Measurements from ENCODE around the gene TM9SF2. TPM values are rescaled to one million over a fixed set of nuclear protein-coding genes. Genes with fewer than 3 reads are reported as not detected.
"Not testable (repeated sequence)": the region's sequence is repeated elsewhere in the genome, so short reads cannot be mapped to it uniquely, and the experiment has no call there.

The TM9SF2 gene
- polyA plus RNA-seq, 3 donors from 2014 or later = 57.5 to 109 (median 83.0) TPM

- Mint-ChIP-seq H3K4me1 (peaks cover 0 to 9% of the 10 kb centered on the region in 2 donors), H3K4me3 (no peak overlapping the region), H3K36me3 (peaks cover 15 to 51% (median 32%) of the 10 kb centered on the region in 3 donors), H3K27me3 (ENCODE audit: low read depth in 3 of 3) (no peaks in the 10 kb centered on the region), H3K9me3 (no peaks in the 10 kb centered on the region), H3K27ac (peak overlapping the region in 1 of 6 donors; percentile 10)
- no peak for DNase-seq
These were observed 57.4 kb downstream of the TM9SF2 start for GRCh38 chr13:99558570-99559180.

- Mint-ChIP-seq H3K4me3 (no peak overlapping the region), H3K36me3 (peaks cover 17 to 48% (median 27%) of the 10 kb centered on the region in 3 donors), H3K4me1 (peaks cover 0 to 9% of the 10 kb centered on the region in 2 donors), H3K9me3 (no peaks in the 10 kb centered on the region), H3K27ac (no peak overlapping the region), H3K27me3 (ENCODE audit: low read depth in 3 of 3) (no peaks in the 10 kb centered on the region)
- DNase-seq = no peak
These were observed 58.3 kb downstream of the TM9SF2 start for GRCh38 chr13:99559560-99559959.

- peaks cover 17 to 30% (median 23%) of the 10 kb centered on the region in 3 donors for H3K36me3 Mint-ChIP-seq
- DNase-seq = no peak
- H3K4me3 Mint-ChIP-seq = no peak overlapping the region
- H3K4me1 Mint-ChIP-seq = peaks cover 8 to 15% of the 10 kb centered on the region in 2 donors
- peaks cover 0 to 4% (median 3%) of the 10 kb centered on the region in 6 donors for H3K9me3 Mint-ChIP-seq
- no peak overlapping the region for H3K27ac Mint-ChIP-seq
- H3K27me3 Mint-ChIP-seq (ENCODE audit: low read depth in 3 of 3) = peaks cover 0 to 2% (median 2%) of the 10 kb centered on the region in 3 donors
These were observed 62.1 kb downstream of the TM9SF2 start for GRCh38 chr13:99563404-99563803.

GRCh38 chr13:99564386-99564785, 63.1 kb downstream of the TM9SF2 start:
- Mint-ChIP-seq H3K4me3 (no peak overlapping the region), H3K36me3 (peaks cover 13 to 30% (median 23%) of the 10 kb centered on the region in 3 donors), H3K4me1 (peaks cover 8 to 15% of the 10 kb centered on the region in 2 donors), H3K27ac (peak overlapping the region in 1 of 6 donors; percentile 28), H3K9me3 (peaks cover 0 to 13% (median 11%) of the 10 kb centered on the region in 6 donors), H3K27me3 (ENCODE audit: low read depth in 3 of 3) (peaks cover 0 to 2% (median 2%) of the 10 kb centered on the region in 3 donors)
- no peak for DNase-seq

GRCh38 chr13:99565478-99566124, 64.3 kb downstream of the TM9SF2 start:
- DNase-seq = no peak
- Mint-ChIP-seq H3K27me3 (ENCODE audit: low read depth in 3 of 3) (peaks cover 0 to 2% (median 2%) of the 10 kb centered on the region in 3 donors), H3K4me3 (peak overlapping the region; percentile 39 to 88 (median 69)), H3K27ac (peak overlapping the region in 1 of 6 donors; percentile 20), H3K36me3 (peaks cover 13 to 26% (median 19%) of the 10 kb centered on the region in 3 donors), H3K4me1 (peaks cover 8 to 15% of the 10 kb centered on the region in 2 donors), H3K9me3 (peaks cover 0 to 14% (median 12%) of the 10 kb centered on the region in 6 donors)

GRCh38 chr13:99566125-99567083, 65.1 kb downstream of the TM9SF2 start:
- H3K27ac Mint-ChIP-seq = peak overlapping the region in 3 of 6 donors; percentile 20 to 37 (median 37)

GRCh38 chr13:99568901-99569300, 67.6 kb downstream of the TM9SF2 start:
- DNase-seq; H3K27ac Mint-ChIP-seq; H3K27me3 Mint-ChIP-seq (ENCODE audit: low read depth in 3 of 3); H3K4me3 Mint-ChIP-seq: not testable (repeated sequence)
- H3K36me3 Mint-ChIP-seq = peaks cover 12 to 17% (median 13%) of the 10 kb centered on the region in 3 donors
- peaks cover 0 to 15% (median 12%) of the 10 kb centered on the region in 6 donors for H3K9me3 Mint-ChIP-seq
- peaks cover 8 to 15% of the 10 kb centered on the region in 2 donors for H3K4me1 Mint-ChIP-seq

More at GRCh38 chr13:99566125-99567083, 65.1 kb downstream of the TM9SF2 start:
- Mint-ChIP-seq H3K4me1 (peaks cover 8 to 15% of the 10 kb centered on the region in 2 donors), H3K27me3 (ENCODE audit: low read depth in 3 of 3) (peaks cover 0 to 2% (median 2%) of the 10 kb centered on the region in 3 donors), H3K36me3 (peaks cover 13 to 23% (median 15%) of the 10 kb centered on the region in 3 donors), H3K9me3 (peaks cover 0 to 15% (median 12%) of the 10 kb centered on the region in 6 donors), H3K4me3 (peak overlapping the region; percentile 39 to 88 (median 69))
- DNase-seq = no peak

- DNase-seq = no peak
- Mint-ChIP-seq H3K27me3 (ENCODE audit: low read depth in 3 of 3) (peaks cover 0 to 4% (median 2%) of the 10 kb centered on the region in 3 donors), H3K4me3 (no peak overlapping the region), H3K36me3 (peaks cover 0 to 7% (median 0%) of the 10 kb centered on the region in 3 donors), H3K27ac (no peak overlapping the region), H3K9me3 (peaks cover 0 to 15% (median 12%) of the 10 kb centered on the region in 6 donors), H3K4me1 (no peaks in the 10 kb centered on the region)
These were observed 70.9 kb downstream of the TM9SF2 start for GRCh38 chr13:99572131-99572530.

- DNase-seq = no peak
- H3K36me3 Mint-ChIP-seq = peaks cover 0 to 7% (median 0%) of the 10 kb centered on the region in 3 donors
- no peaks in the 10 kb centered on the region for H3K4me1 Mint-ChIP-seq
- peaks cover 0 to 15% (median 12%) of the 10 kb centered on the region in 6 donors for H3K9me3 Mint-ChIP-seq
- no peak overlapping the region for H3K27ac Mint-ChIP-seq
- peaks cover 0 to 4% (median 2%) of the 10 kb centered on the region in 3 donors for H3K27me3 Mint-ChIP-seq (ENCODE audit: low read depth in 3 of 3)
- H3K4me3 Mint-ChIP-seq = no peak overlapping the region
These were observed 71.6 kb downstream of the TM9SF2 start for GRCh38 chr13:99572921-99573320.

GRCh38 chr13:99575376-99576120, 74.3 kb downstream of the TM9SF2 start:
- Mint-ChIP-seq H3K4me3 (no peak overlapping the region), H3K4me1 (peaks cover 8 to 18% of the 10 kb centered on the region in 2 donors), H3K27me3 (ENCODE audit: low read depth in 3 of 3) (peaks cover 0 to 4% (median 2%) of the 10 kb centered on the region in 3 donors), H3K9me3 (peaks cover 0 to 2% (median 0%) of the 10 kb centered on the region in 6 donors), H3K27ac (no peak overlapping the region), H3K36me3 (no peaks in the 10 kb centered on the region)
- no peak for DNase-seq

- Mint-ChIP-seq H3K27ac (no peak overlapping the region), H3K4me1 (peaks cover 8 to 18% of the 10 kb centered on the region in 2 donors), H3K9me3 (no peaks in the 10 kb centered on the region), H3K4me3 (no peak overlapping the region), H3K27me3 (ENCODE audit: low read depth in 3 of 3) (peaks cover 0 to 2% (median 0%) of the 10 kb centered on the region in 3 donors), H3K36me3 (no peaks in the 10 kb centered on the region)
- no peak for DNase-seq
These were observed 77.0 kb downstream of the TM9SF2 start for GRCh38 chr13:99577934-99578917.

All from immature natural killer cell (primary cell).